ENCODE results near the gene SPDYC. TPM values are rescaled to one million over a fixed set of nuclear protein-coding genes. Genes with fewer than 3 reads are reported as not detected.
A peak's percentile ranks its signal among the peaks of the same experiment; 100 is the strongest.

SPDYC gene
- total RNA-seq (2021; ENCODE audit: unreplicated experiment): 1.2 TPM
- 0.91 and 2.0 TPM in 2 replicates for polyA plus RNA-seq (2012)
- Bru-seq, nascent RNA: percentile 32 among the genes with signal in this experiment
- percentile 37 among the genes with signal in this experiment for BruChase-seq, experiment 1, labeled RNA remaining after a 6-hour chase
- percentile 28 among the genes with signal in this experiment for BruChase-seq, experiment 2, labeled RNA remaining after a 2-hour chase
- long read RNA-seq, partial matches to known transcripts: 0 of 1 reads
- long read RNA-seq, other reads (novel, unspliced or antisense): 1 of 1 reads

GRCh38 chr11:65170058-65170534 lies at the start of gene SPDYC:
SPDYC (plus strand) TSS chr11:65170233; CDS start chr11:65171358, 1,125 bp downstream.
- Histone ChIP-seq H3K79me2 (ENCODE audit: insufficient read depth, low read length) (no peaks in the 10 kb centered on the region), H3K4me2 (ENCODE audit: low read length) (peak within 1 kb of the TSS; percentile 58), H3K9ac (ENCODE audit: low read length) (peak within 1 kb of the TSS; percentile 30; the same call in 1 of the 2 replicates), H2AFZ (ENCODE audit: low read depth, low read length, poor library complexity, severe bottlenecking) (peak within 1 kb of the TSS; percentile 26), H3K27me3 (ENCODE audit: insufficient read depth, low read length) (no peaks in the 10 kb centered on the region), H3K4me3 (replicated peaks in 1 of 2; ENCODE audit: low read depth in 1 of 2, low read length in 2 of 2) (peak within 1 kb of the TSS in 1 of 2 experiments; percentile 30; a peak in 2 of 4 replicates), H3K9me3 (ENCODE audit: control insufficient read depth in 1 of 2, insufficient read depth in 1 of 2, low read depth in 1 of 2, low read length in 2 of 2) (no peaks in the 10 kb centered on the region), H3K4me1 (ENCODE audit: control insufficient read depth in 1 of 2, insufficient read depth in 2 of 2, low read length in 2 of 2) (peaks cover 9 to 16% of the 10 kb centered on the region in 2 experiments; a peak in 3 of 4 replicates), H3K27ac (ENCODE audit: low read depth, low read length) (no peak within 1 kb of the TSS), H3K9me2 (ENCODE audit: insufficient read depth) (no peaks in the 10 kb centered on the region), H3K36me3 (ENCODE audit: control insufficient read depth in 1 of 2, insufficient read depth in 2 of 2, low read length in 2 of 2) (no peaks in the 10 kb centered on the region), H4K20me1 (ENCODE audit: insufficient read depth) (no peaks in the 10 kb centered on the region)
- ChIA-PET RAD21 (ENCODE audit: low non-redundant PET in 1 of 2, low total read pairs in 2 of 2, uncharacterized antibody in 2 of 2, unreplicated experiment in 2 of 2) (no interaction called here), CTCF (interaction anchor here (1.2 kb wide), 1 partner anchor 11 kb away, joined by 7 read pairs; the partner anchor contains the start of gene CAPN1), POLR2A (interaction anchor here (0.7 to 3.6 kb wide), 11 partner anchors 11 to 320 kb away, joined by 3 to 16 read pairs (median 3); partner anchors contain the start of genes CAPN1, FAU, MRPL49 and ZNHIT2)
- intact Hi-C loops (cut with micrococcal nuclease): no loop called here
- DNase-seq (ENCODE audit: low read depth, low spot score) (peak; percentile 56), ATAC-seq (peak; percentile 98)
- TF ChIP-seq FOSL1 (IDR thresholded peaks at IDR 0.05; ENCODE audit: low read depth) (no peak), SRF (IDR thresholded peaks at IDR 0.05; ENCODE audit: low read depth) (no peak), ZNF274 (IDR thresholded peaks at IDR 0.05; ENCODE audit: low read depth, low read length) (no peak), POLR2AphosphoS5 (IDR thresholded peaks at IDR 0.05; ENCODE audit: low read depth, low read length) (peak; percentile 87), POLR2A (IDR thresholded peaks at IDR 0.05; ENCODE audit: borderline replicate concordance, extremely low read depth, insufficient read depth, insufficient read length) (peak; percentile 66)
- BruUV-seq (replicated peaks): no TSS peak

- H3K9ac ChIP-seq (ENCODE audit: low read length): peak overlapping the region; percentile 93
- peaks cover 21 to 51% of the 10 kb centered on the region in 2 experiments for H3K36me3 ChIP-seq (ENCODE audit: control insufficient read depth in 1 of 2, insufficient read depth in 2 of 2, low read length in 2 of 2)
- intact Hi-C loops (cut with micrococcal nuclease): no loop called here
- ATAC-seq (no peak), DNase-seq (ENCODE audit: low read depth, low spot score) (no peak)
- H3K9me2 ChIP-seq (ENCODE audit: insufficient read depth): no peaks in the 10 kb centered on the region
- no peak overlapping the region for H2AFZ ChIP-seq (ENCODE audit: low read depth, low read length, poor library complexity, severe bottlenecking)
- RAD21 ChIA-PET (ENCODE audit: low non-redundant PET in 1 of 2, low total read pairs in 2 of 2, uncharacterized antibody in 2 of 2, unreplicated experiment in 2 of 2): no interaction called here
- POLR2A ChIA-PET: interaction anchor here (2.9 kb wide), 1 partner anchor 14 kb away, joined by 52 read pairs; the partner anchor contains the start of gene SYVN1
- H3K27ac ChIP-seq (ENCODE audit: low read depth, low read length): peak overlapping the region; percentile 94
- CTCF ChIA-PET: interaction anchor here (2.0 kb wide), 1 partner anchor 9 kb away, joined by 5 read pairs; the partner anchor contains the start of gene TM7SF2
- peaks cover 16 to 32% of the 10 kb centered on the region in 2 experiments; a peak in 3 of 4 replicates for H3K4me1 ChIP-seq (ENCODE audit: control insufficient read depth in 1 of 2, insufficient read depth in 2 of 2, low read length in 2 of 2)
- no TSS peak for BruUV-seq (replicated peaks)
- H3K9me3 ChIP-seq (ENCODE audit: control insufficient read depth in 1 of 2, insufficient read depth in 1 of 2, low read depth in 1 of 2, low read length in 2 of 2): no peaks in the 10 kb centered on the region
- peak overlapping the region; percentile 91 for H3K4me2 ChIP-seq (ENCODE audit: low read length)
- no peaks in the 10 kb centered on the region; the same call in 1 of the 2 replicates for H4K20me1 ChIP-seq (ENCODE audit: insufficient read depth)
- peak overlapping the region; percentile 72 to 91 for H3K4me3 ChIP-seq (replicated peaks in 1 of 2; ENCODE audit: low read depth in 1 of 2, low read length in 2 of 2)
- no peaks in the 10 kb centered on the region for H3K27me3 ChIP-seq (ENCODE audit: insufficient read depth, low read length)
- peaks cover 74% of the 10 kb centered on the region for H3K79me2 ChIP-seq (ENCODE audit: insufficient read depth, low read length)
- TF ChIP-seq POLR2A (IDR thresholded peaks at IDR 0.05; ENCODE audit: borderline replicate concordance, extremely low read depth, insufficient read depth, insufficient read length): no peak
- no peak for TF ChIP-seq CTCF (IDR thresholded peaks at IDR 0.05 in 2 of 3, conservative IDR thresholded peaks at IDR 0.05 in 1 of 3; ENCODE audit: borderline replicate concordance in 1 of 3, insufficient read depth in 1 of 3, low read depth in 2 of 3, low read length in 2 of 3)
- no peak for TF ChIP-seq YY1 (IDR thresholded peaks at IDR 0.05; ENCODE audit: extremely low read depth, insufficient replicate concordance, low read depth, low read length)
- TF ChIP-seq ATF3 (IDR thresholded peaks at IDR 0.05): no peak
- TF ChIP-seq ZNF274 (IDR thresholded peaks at IDR 0.05; ENCODE audit: low read depth, low read length): no peak
- TF ChIP-seq SRF (IDR thresholded peaks at IDR 0.05; ENCODE audit: low read depth): no peak
- TF ChIP-seq POLR2AphosphoS5 (IDR thresholded peaks at IDR 0.05; ENCODE audit: low read depth, low read length): no peak
- no peak for TF ChIP-seq JUND (IDR thresholded peaks at IDR 0.05)
- no peak for TF ChIP-seq EGR1 (IDR thresholded peaks at IDR 0.05; ENCODE audit: low read depth)
- no peak for TF ChIP-seq FOSL1 (IDR thresholded peaks at IDR 0.05; ENCODE audit: low read depth)
- no peak for TF ChIP-seq TCF7L2 (IDR thresholded peaks at IDR 0.05; ENCODE audit: borderline replicate concordance, extremely low read depth, insufficient read depth, insufficient read length)
- no peak for TF ChIP-seq CEBPB (IDR thresholded peaks at IDR 0.05; ENCODE audit: low read depth)
- no peak for TF ChIP-seq CBX3 (IDR thresholded peaks at IDR 0.05; ENCODE audit: low read depth)
- no peak for TF ChIP-seq SP1 (IDR thresholded peaks at IDR 0.05; ENCODE audit: low read depth)
- no peak for TF ChIP-seq MAX (IDR thresholded peaks at IDR 0.05)
These were observed 49.2 kb upstream of the SPDYC start for GRCh38 chr11:65120831-65121230.

Measured in HCT116 (cell line).